ENCODE data around the gene UBALD2. TPM values are rescaled to one million over a fixed set of nuclear protein-coding genes. Genes with fewer than 3 reads are reported as not detected.
A peak's percentile ranks its signal among the peaks of the same experiment; 100 is the strongest.
"Not testable (repeated sequence)": the region's sequence is repeated elsewhere in the genome, so short reads cannot be mapped to it uniquely, and the experiment has no call there.

The UBALD2 gene
- total and polyA plus RNA-seq, 2 donors (not counting 3 experiments of a cell fraction or from before 2014, with no cell fraction given), result 46.9 to 70.9 TPM

DNA sequence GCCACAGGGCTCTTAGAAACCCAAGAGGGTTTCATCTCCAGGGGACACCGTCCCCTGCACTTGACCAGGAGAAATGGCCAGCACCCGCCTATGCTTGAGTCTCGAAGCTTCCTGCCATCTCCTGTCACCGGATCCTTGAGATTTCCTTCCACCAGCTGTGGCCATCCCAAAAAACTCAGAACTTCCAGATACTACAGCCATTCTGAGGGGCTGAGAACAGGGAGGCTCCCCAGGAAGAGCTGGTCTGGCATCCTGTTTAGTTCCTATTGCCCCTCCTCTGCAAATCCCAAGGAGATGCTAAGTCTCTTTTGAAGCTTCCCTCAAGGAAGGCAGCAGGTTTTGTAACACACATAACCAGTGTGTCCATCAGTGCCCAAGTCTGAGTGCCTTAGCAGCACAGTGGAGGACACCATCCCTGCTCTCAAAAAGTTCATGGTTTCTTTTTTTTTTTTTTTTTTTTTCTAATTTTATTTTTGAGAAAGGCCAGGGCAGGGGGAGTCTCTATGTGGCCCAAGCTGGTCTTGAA is 2.0 kb downstream of the UBALD2 start:
- H3K4me2 ChIP-seq (ENCODE audit: insufficient read depth, low read length), result peak overlapping the region; percentile 94
- TF ChIP-seq EZH2 (IDR thresholded peaks at IDR 0.05; ENCODE audit: borderline replicate concordance, low read depth, low read length, severe bottlenecking) (no peak), GATA2 (IDR thresholded peaks at IDR 0.05; ENCODE audit: insufficient read depth, insufficient read length, low read depth, low read length) (no peak), FOS (IDR thresholded peaks at IDR 0.05; ENCODE audit: borderline replicate concordance, insufficient read depth, low read length) (no peak), JUN (IDR thresholded peaks at IDR 0.05; ENCODE audit: borderline replicate concordance, insufficient read depth, insufficient read length, low read depth) (no peak), POLR2AphosphoS5 (IDR thresholded peaks at IDR 0.05; ENCODE audit: insufficient read depth, low read depth, low read length) (no peak), MYC (IDR thresholded peaks at IDR 0.05; ENCODE audit: low read depth, low read length) (no peak), POLR2A (IDR thresholded peaks at IDR 0.05; ENCODE audit: low read depth, low read length) (no peak)
- TF ChIP-seq, protein P1, sequence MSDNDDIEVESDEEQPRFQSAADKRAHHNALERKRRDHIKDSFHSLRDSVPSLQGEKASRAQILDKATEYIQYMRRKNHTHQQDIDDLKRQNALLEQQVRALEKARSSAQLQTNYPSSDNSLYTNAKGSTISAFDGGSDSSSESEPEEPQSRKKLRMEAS (IDR thresholded peaks at IDR 0.05; ENCODE audit: insufficient read depth, insufficient read length), result no peak
- TF ChIP-seq, protein P2, sequence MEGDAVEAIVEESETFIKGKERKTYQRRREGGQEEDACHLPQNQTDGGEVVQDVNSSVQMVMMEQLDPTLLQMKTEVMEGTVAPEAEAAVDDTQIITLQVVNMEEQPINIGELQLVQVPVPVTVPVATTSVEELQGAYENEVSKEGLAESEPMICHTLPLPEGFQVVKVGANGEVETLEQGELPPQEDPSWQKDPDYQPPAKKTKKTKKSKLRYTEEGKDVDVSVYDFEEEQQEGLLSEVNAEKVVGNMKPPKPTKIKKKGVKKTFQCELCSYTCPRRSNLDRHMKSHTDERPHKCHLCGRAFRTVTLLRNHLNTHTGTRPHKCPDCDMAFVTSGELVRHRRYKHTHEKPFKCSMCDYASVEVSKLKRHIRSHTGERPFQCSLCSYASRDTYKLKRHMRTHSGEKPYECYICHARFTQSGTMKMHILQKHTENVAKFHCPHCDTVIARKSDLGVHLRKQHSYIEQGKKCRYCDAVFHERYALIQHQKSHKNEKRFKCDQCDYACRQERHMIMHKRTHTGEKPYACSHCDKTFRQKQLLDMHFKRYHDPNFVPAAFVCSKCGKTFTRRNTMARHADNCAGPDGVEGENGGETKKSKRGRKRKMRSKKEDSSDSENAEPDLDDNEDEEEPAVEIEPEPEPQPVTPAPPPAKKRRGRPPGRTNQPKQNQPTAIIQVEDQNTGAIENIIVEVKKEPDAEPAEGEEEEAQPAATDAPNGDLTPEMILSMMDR (IDR thresholded peaks at IDR 0.05; ENCODE audit: extremely low read depth in 1 of 2, insufficient read depth in 1 of 2, low read depth in 1 of 2, low read length in 2 of 2), result no peak
- peak overlapping the region; percentile 78 to 84 (median 80) for H3K4me3 ChIP-seq (replicated peaks in 1 of 3; ENCODE audit: insufficient read depth in 1 of 3, low read depth in 1 of 3, low read length in 3 of 3)
- H3K9me1 ChIP-seq (replicated peaks; ENCODE audit: control insufficient read depth, extremely low read depth, insufficient read depth, low read length), result no peaks in the 10 kb centered on the region
- no peaks in the 10 kb centered on the region for H3K27me3 ChIP-seq (ENCODE audit: control insufficient read depth in 2 of 2, insufficient read depth in 2 of 2, low read length in 2 of 2)
- ChIA-PET POLR2A (interaction anchor here (0.7 to 1.0 kb wide), 4 partner anchors 20 to 183 kb away, joined by 3 to 5 read pairs (median 3); no protein-coding TSS in a partner anchor), CTCF (interaction anchor here (0.7 to 2.4 kb wide), 7 partner anchors 11 to 143 kb away, joined by 3 to 13 read pairs (median 4); no protein-coding TSS in a partner anchor)
- peak overlapping the region; percentile 95 for H3K9ac ChIP-seq (replicated peaks; ENCODE audit: extremely low read depth, insufficient read depth, low read length)
- no peaks in the 10 kb centered on the region for H3K9me3 ChIP-seq (replicated peaks; ENCODE audit: control insufficient read depth, insufficient read depth, low read length)
- dilution Hi-C loops (cut with MboI; ENCODE audit: extremely low pct_ligation_motif_present, low sequenced_read_pairs) (no loop called here), intact Hi-C loops (cut with micrococcal nuclease) (no loop called here)
- H3K36me3 ChIP-seq (ENCODE audit: control insufficient read depth in 2 of 2, extremely low read depth in 1 of 2, insufficient read depth in 2 of 2, low read length in 2 of 2), result peaks cover 0 to 6% of the 10 kb centered on the region in 2 experiments
- H3K79me2 ChIP-seq (ENCODE audit: control insufficient read depth, insufficient read depth, low read length), result peaks cover 39% of the 10 kb centered on the region
- FAIRE-seq, result peak; percentile 21
- DNase-seq (ENCODE audit: low read depth, low spot score), result no peak
- peak overlapping the region; percentile 84 for H3K27ac ChIP-seq (ENCODE audit: insufficient read depth, low read depth, low read length)
- H2AFZ ChIP-seq (ENCODE audit: low read depth, low read length), result no peak overlapping the region
- H4K20me1 ChIP-seq (replicated peaks; ENCODE audit: control insufficient read depth, extremely low read depth, insufficient read depth, low read length), result no peaks in the 10 kb centered on the region
- TSS peak; percentile 41 for BruUV-seq (replicated peaks)
- peaks cover 42% of the 10 kb centered on the region for H3K4me1 ChIP-seq (ENCODE audit: control insufficient read depth, extremely low read depth, insufficient read depth, low read length)

DNA sequence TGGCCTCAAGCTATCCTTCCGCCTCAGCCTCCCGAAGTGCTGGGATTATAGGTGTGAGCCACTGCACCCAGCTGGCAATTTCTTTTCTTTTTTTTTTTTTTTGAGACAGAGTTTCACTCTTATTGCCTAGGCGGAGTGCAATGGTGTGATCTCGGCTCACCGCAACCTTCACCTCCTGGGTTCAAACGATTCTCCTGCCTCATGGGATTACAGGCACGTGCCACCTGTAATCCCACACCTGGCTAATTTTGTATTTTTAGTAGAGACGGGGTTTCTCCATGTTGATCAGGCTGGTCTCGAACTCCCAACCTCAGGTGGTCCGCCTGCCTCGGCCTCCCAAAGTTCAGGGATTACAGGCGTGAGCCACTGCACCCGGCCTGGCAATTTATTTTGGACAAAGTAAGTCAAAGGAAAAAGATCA is 2.4 kb downstream of the UBALD2 start:
- H3K4me1 ChIP-seq (ENCODE audit: control insufficient read depth, extremely low read depth, insufficient read depth, low read length), result peaks cover 37% of the 10 kb centered on the region
- H3K9ac ChIP-seq (replicated peaks; ENCODE audit: extremely low read depth, insufficient read depth, low read length), result peak overlapping the region; percentile 29
- CTCF ChIA-PET, result interaction anchor here (0.7 to 2.4 kb wide), 6 partner anchors 11 to 144 kb away, joined by 3 to 13 read pairs (median 4); no protein-coding TSS in a partner anchor
- peak overlapping the region; percentile 85 for H3K27ac ChIP-seq (ENCODE audit: insufficient read depth, low read depth, low read length)
- peaks cover 39% of the 10 kb centered on the region for H3K79me2 ChIP-seq (ENCODE audit: control insufficient read depth, insufficient read depth, low read length)
- DNase-seq (ENCODE audit: low read depth, low spot score); H2AFZ ChIP-seq (ENCODE audit: low read depth, low read length); dilution Hi-C loops (cut with MboI; ENCODE audit: extremely low pct_ligation_motif_present, low sequenced_read_pairs); H3K36me3 ChIP-seq (ENCODE audit: control insufficient read depth in 2 of 2, extremely low read depth in 1 of 2, insufficient read depth in 2 of 2, low read length in 2 of 2); H3K27me3 ChIP-seq (ENCODE audit: control insufficient read depth in 2 of 2, insufficient read depth in 2 of 2, low read length in 2 of 2); H3K9me3 ChIP-seq (replicated peaks; ENCODE audit: control insufficient read depth, insufficient read depth, low read length); H4K20me1 ChIP-seq (replicated peaks; ENCODE audit: control insufficient read depth, extremely low read depth, insufficient read depth, low read length); H3K4me3 ChIP-seq (replicated peaks in 1 of 3; ENCODE audit: insufficient read depth in 1 of 3, low read depth in 1 of 3, low read length in 3 of 3); FAIRE-seq; H3K9me1 ChIP-seq (replicated peaks; ENCODE audit: control insufficient read depth, extremely low read depth, insufficient read depth, low read length); BruUV-seq (replicated peaks): not testable (repeated sequence)
- intact Hi-C loops (cut with micrococcal nuclease), result loop anchor here (1.0 kb wide), 1 partner anchor 362 kb away; no protein-coding TSS in a partner anchor
- POLR2A ChIA-PET, result interaction anchor here (0.7 to 1.0 kb wide), 3 partner anchors 141 to 184 kb away, joined by 3 to 5 read pairs (median 3); no protein-coding TSS in a partner anchor
- peak overlapping the region; percentile 94 for H3K4me2 ChIP-seq (ENCODE audit: insufficient read depth, low read length)

Measured in endothelial cell of umbilical vein (primary cell).